Keratinocyte (primary cell): ENCODE data around the gene GLCE. TPM values are rescaled to one million over a fixed set of nuclear protein-coding genes. Genes with fewer than 3 reads are reported as not detected.

ENCODE experiments used
- DNase-seq: peaks from one replicate; pipeline ENCODE4 v3.0.0-alpha.2; 2011; ENCODE audit warnings: low read depth, missing footprints, low spot score
- FAIRE-seq: peaks from 2 replicates; lab custom pipeline; 2011; peaks lifted over from hg19 to GRCh38; lab: Jason Lieb, UNC
- H2AFZ ChIP-seq: 2 replicates; pipeline ENCODE4 v1.6.0; 2012; ENCODE audit warnings: low read length, control low read depth, inconsistent platforms; ENCODE audit not compliant: control insufficient read depth
- H3K27ac ChIP-seq: 2 replicates; pipeline ENCODE4 v1.5.1; 2011; ENCODE audit warnings: low read length; ENCODE audit not compliant: control insufficient read depth, insufficient read depth
- H3K27me3 ChIP-seq: 3 replicates; pipeline ENCODE4 v1.6.0; 2011; ENCODE audit warnings: low read length; ENCODE audit not compliant: control insufficient read depth, insufficient read depth; ENCODE audit errors: extremely low read depth
- H3K36me3 ChIP-seq, 2 experiments: 2 replicates in 1 of 2; 3 replicates in 1 of 2; pipeline ENCODE4 v1.5.1; 2011; ENCODE audit warnings: low read length in 2 of 2, mild to moderate bottlenecking in 1 of 2; ENCODE audit not compliant: control insufficient read depth in 2 of 2, insufficient read depth in 2 of 2; ENCODE audit errors: extremely low read depth in 1 of 2
- H3K4me1 ChIP-seq: 3 replicates; pipeline ENCODE4 v1.5.1; 2011; ENCODE audit warnings: low read length; ENCODE audit not compliant: control insufficient read depth, insufficient read depth; ENCODE audit errors: extremely low read depth
- H3K4me2 ChIP-seq: 3 replicates; pipeline ENCODE4 v1.6.0; 2011; ENCODE audit warnings: low read depth, low read length; ENCODE audit not compliant: control insufficient read depth, insufficient read depth; ENCODE audit errors: extremely low read depth
- H3K4me3 ChIP-seq, 3 experiments: fragments of 200-600 bp in 1 of 3; sonication (generic) in 1 of 3; 2 replicates in 2 of 3; 3 replicates in 1 of 3; pipeline ENCODE4 v1.5.1; 2011 to 2016; ENCODE audit warnings: low read length in 3 of 3, mild to moderate bottlenecking in 3 of 3, control low read depth in 2 of 3, inconsistent platforms in 1 of 3, low read depth in 1 of 3, mixed read lengths in 1 of 3, mixed run types in 1 of 3, moderate library complexity in 1 of 3; ENCODE audit not compliant: control insufficient read depth in 2 of 3, insufficient read depth in 2 of 3; ENCODE audit errors: extremely low read depth in 1 of 3
- H3K79me2 ChIP-seq: 2 replicates; pipeline ENCODE4 v1.6.0; 2012; ENCODE audit warnings: low read length; ENCODE audit not compliant: control insufficient read depth, insufficient read depth
- H3K9ac ChIP-seq: 3 replicates; pipeline ENCODE4 v1.6.0; 2011; ENCODE audit warnings: low read length; ENCODE audit not compliant: control insufficient read depth, insufficient read depth; ENCODE audit errors: extremely low read depth
- H3K9me1 ChIP-seq: 3 replicates; pipeline ENCODE4 v1.6.0; 2011; ENCODE audit warnings: low read length; ENCODE audit not compliant: control insufficient read depth, insufficient read depth; ENCODE audit errors: extremely low read depth
- H3K9me3 ChIP-seq: 2 replicates; pipeline ENCODE4 v1.5.1; 2012; ENCODE audit warnings: low read depth, low read length; ENCODE audit not compliant: control insufficient read depth
- H4K20me1 ChIP-seq: 3 replicates; pipeline ENCODE4 v1.6.0; 2011; ENCODE audit warnings: low read length; ENCODE audit not compliant: control insufficient read depth, insufficient read depth; ENCODE audit errors: extremely low read depth
- CTCF ChIP-seq, 3 experiments: IDR thresholded peaks in 1 of 3; conservative IDR thresholded peaks in 1 of 3; optimal IDR thresholded peaks in 1 of 3; 2 replicates in 2 of 3; 3 replicates in 1 of 3; pipeline versions ENCODE3 to v1.5.1; 2011; ENCODE audit warnings: low read length in 3 of 3, mild to moderate bottlenecking in 3 of 3, moderate library complexity in 2 of 3, control low read depth in 1 of 3, inconsistent platforms in 1 of 3; ENCODE audit not compliant: insufficient read depth in 2 of 3; ENCODE audit errors: extremely low read depth in 1 of 3
- EZH2 ChIP-seq: IDR thresholded peaks from one replicate; pipeline ENCODE4 v1.6.1; 2012; ENCODE audit warnings: inconsistent platforms, mild to moderate bottlenecking, low read length, moderate library complexity
- dilution Hi-C: fragments of 300-500 bp; cut with MboI; formaldehyde crosslinking; loops from one replicate; pipeline ENCODE4 v1.7.0; 2020; ENCODE audit warnings: low sequenced_read_pairs; ENCODE audit not compliant: extremely low pct_ligation_motif_present
- polyA plus RNA-seq, 5 experiments: library from polyadenylated mRNA; depleted of rRNA in 3 of 5; stranded (reverse) in 3 of 5; stranded (forward) in 1 of 5; unstranded in 1 of 5; fragments of >200 nt; gene quantifications; 1 replicate in 1 of 5; 2 replicates in 3 of 5; 3 replicates in 1 of 5; pipeline versions ENCODE4 v1.2.1 to v1.2.3, GENCODE V29; 2011 to 2012; ENCODE audit warnings: missing spikeins in 2 of 5, low read depth in 1 of 5, low replicate concordance in 1 of 5

GLCE gene
- polyA plus RNA-seq, 1 donor (not counting 4 experiments of a cell fraction or from before 2014, with no cell fraction given): 16.3 TPM

DNA sequence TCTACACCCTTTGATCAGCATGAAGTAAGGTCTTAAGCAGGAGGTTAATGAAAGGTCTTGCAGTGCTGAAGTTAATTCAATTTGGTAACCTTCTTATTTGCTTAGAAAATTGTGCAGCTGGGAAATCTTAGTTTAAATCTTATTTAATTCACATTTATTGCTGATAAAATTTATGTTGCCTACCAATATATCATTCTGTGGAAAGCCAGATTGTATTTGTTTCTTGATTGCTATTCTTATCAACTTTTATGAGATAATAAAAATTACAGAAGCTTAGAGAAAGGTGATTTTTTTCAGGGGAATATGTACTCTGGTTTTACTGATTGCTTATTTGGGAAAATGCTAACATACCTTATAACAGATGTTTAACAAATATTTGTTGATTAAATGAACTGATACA is 74.2 kb downstream of the GLCE start:
- no peak for FAIRE-seq
- H3K9me1 ChIP-seq: no peaks in the 10 kb centered on the region

DNA sequence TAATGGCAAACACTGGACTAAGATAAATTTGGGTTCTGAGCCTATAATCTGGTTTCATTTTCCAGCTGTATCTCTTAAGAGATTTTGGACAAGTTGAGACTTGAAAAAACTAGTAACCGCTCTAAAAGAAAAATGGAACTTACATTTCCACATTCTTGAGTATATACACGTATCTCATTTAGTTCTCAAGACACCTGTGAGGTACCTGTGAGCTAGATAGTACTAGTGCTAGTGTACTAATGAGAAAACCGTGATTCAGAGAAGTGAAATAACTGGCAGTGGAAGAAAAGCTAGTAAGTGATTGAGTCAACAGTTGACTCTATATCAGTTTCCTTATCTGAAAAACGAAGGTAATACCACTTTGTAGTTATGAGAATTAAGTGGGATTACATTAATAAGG is 76.1 kb downstream of the GLCE start:
- TF ChIP-seq CTCF (optimal IDR thresholded peaks at IDR 0.05 in 1 of 3, IDR thresholded peaks at IDR 0.05 in 1 of 3, conservative IDR thresholded peaks at IDR 0.05 in 1 of 3; ENCODE audit: extremely low read depth in 1 of 3, insufficient read depth in 2 of 3, low read length in 3 of 3): no peak
- no peak for TF ChIP-seq EZH2
- no peak overlapping the region for H3K9ac ChIP-seq
- H3K79me2 ChIP-seq: no peaks in the 10 kb centered on the region
- DNase-seq (peak; percentile 44), FAIRE-seq (peak; percentile 70)
- no peaks in the 10 kb centered on the region for H3K27me3 ChIP-seq
- no peaks in the 10 kb centered on the region for H3K36me3 ChIP-seq
- peak overlapping the region; percentile 5 for H3K4me2 ChIP-seq
- no peaks in the 10 kb centered on the region for H4K20me1 ChIP-seq
- H3K4me1 ChIP-seq: peaks cover 12% of the 10 kb centered on the region
- H3K4me3 ChIP-seq: no peak overlapping the region
- H3K9me1 ChIP-seq: no peaks in the 10 kb centered on the region
- no peaks in the 10 kb centered on the region for H3K9me3 ChIP-seq
- no peak overlapping the region for H3K27ac ChIP-seq
- no peak overlapping the region for H2AFZ ChIP-seq
- dilution Hi-C loops: no loop called here

More for the DNA sequence above, 74.2 kb downstream of the GLCE start:
- H3K9me3 ChIP-seq: no peaks in the 10 kb centered on the region
- H3K79me2 ChIP-seq: no peaks in the 10 kb centered on the region
- H3K4me3 ChIP-seq: no peak overlapping the region
- H3K36me3 ChIP-seq: no peaks in the 10 kb centered on the region
- no peak overlapping the region for H3K9ac ChIP-seq
- TF ChIP-seq EZH2 (no peak), CTCF (optimal IDR thresholded peaks at IDR 0.05 in 1 of 3, IDR thresholded peaks at IDR 0.05 in 1 of 3, conservative IDR thresholded peaks at IDR 0.05 in 1 of 3; ENCODE audit: extremely low read depth in 1 of 3, insufficient read depth in 2 of 3, low read length in 3 of 3) (no peak)
- H2AFZ ChIP-seq: no peak overlapping the region
- H3K4me1 ChIP-seq: peaks cover 12% of the 10 kb centered on the region
- no peak for DNase-seq
- no peak overlapping the region for H3K4me2 ChIP-seq
- H3K27me3 ChIP-seq: no peaks in the 10 kb centered on the region
- no peaks in the 10 kb centered on the region for H4K20me1 ChIP-seq
- H3K27ac ChIP-seq: no peak overlapping the region
- dilution Hi-C loops: no loop called here
